Measurements from ENCODE around the gene ATXN2.
A peak's percentile ranks its signal among the peaks of the same experiment; 100 is the strongest.
"Not testable (repeated sequence)": the region's sequence is repeated elsewhere in the genome, so short reads cannot be mapped to it uniquely, and the experiment has no call there.

ATXN2 gene

GRCh38 chr12:111616177-111616623 lies 17.1 kb upstream of the ATXN2 start:
- no peak for TF ChIP-seq CTCF (IDR thresholded peaks at IDR 0.05; ENCODE audit: low read depth, low read length)
- H3K4me1 ChIP-seq, result no peaks in the 10 kb centered on the region
- no peak for DNase-seq
- H3K36me3 ChIP-seq, result no peaks in the 10 kb centered on the region
- no peak overlapping the region for H3K4me3 ChIP-seq (ENCODE audit: low read depth, low read length)
- no peaks in the 10 kb centered on the region for H3K9me3 ChIP-seq
- no peaks in the 10 kb centered on the region for H3K27me3 ChIP-seq

GRCh38 chr12:111607239-111607638 lies 8.1 kb upstream of the ATXN2 start:
- no peak for DNase-seq
- no peaks in the 10 kb centered on the region for H3K36me3 ChIP-seq
- H3K4me1 ChIP-seq, result no peaks in the 10 kb centered on the region
- TF ChIP-seq CTCF (IDR thresholded peaks at IDR 0.05; ENCODE audit: low read depth, low read length), result 0 out of 2 replicates have a peak, but pooled peaks have one; percentile 25
- H3K27me3 ChIP-seq, result no peaks in the 10 kb centered on the region
- no peak overlapping the region for H3K4me3 ChIP-seq (ENCODE audit: low read depth, low read length)
- H3K9me3 ChIP-seq, result no peaks in the 10 kb centered on the region

GRCh38 chr12:111606767-111607230 lies 7.7 kb upstream of the ATXN2 start:
- no peak for TF ChIP-seq CTCF (IDR thresholded peaks at IDR 0.05; ENCODE audit: low read depth, low read length)
- DNase-seq, result no peak
- no peaks in the 10 kb centered on the region for H3K9me3 ChIP-seq
- H3K4me3 ChIP-seq (ENCODE audit: low read depth, low read length), result no peak overlapping the region
- H3K4me1 ChIP-seq, result no peaks in the 10 kb centered on the region
- H3K27me3 ChIP-seq, result no peaks in the 10 kb centered on the region
- no peaks in the 10 kb centered on the region for H3K36me3 ChIP-seq

GRCh38 chr12:111605911-111606766 lies 7.0 kb upstream of the ATXN2 start:
- no peak for DNase-seq
- Histone ChIP-seq H3K9me3 (no peaks in the 10 kb centered on the region), H3K4me3 (ENCODE audit: low read depth, low read length) (no peak overlapping the region), H3K4me1 (no peaks in the 10 kb centered on the region), H3K36me3 (no peaks in the 10 kb centered on the region), H3K27me3 (no peaks in the 10 kb centered on the region)
- TF ChIP-seq CTCF (IDR thresholded peaks at IDR 0.05; ENCODE audit: low read depth, low read length), result no peak

- H3K27me3 ChIP-seq; DNase-seq; H3K36me3 ChIP-seq; H3K4me1 ChIP-seq; H3K4me3 ChIP-seq (ENCODE audit: low read depth, low read length); H3K9me3 ChIP-seq: not testable (repeated sequence)
Measured at GRCh38 chr12:111602857-111603256, 3.7 kb upstream of the ATXN2 start.

- DNase-seq, result no peak
- H3K9me3 ChIP-seq, result no peaks in the 10 kb centered on the region
- H3K27me3 ChIP-seq, result no peaks in the 10 kb centered on the region
- H3K4me1 ChIP-seq, result no peaks in the 10 kb centered on the region
- no peak for TF ChIP-seq CTCF (IDR thresholded peaks at IDR 0.05; ENCODE audit: low read depth, low read length)
- no peak overlapping the region for H3K4me3 ChIP-seq (ENCODE audit: low read depth, low read length)
- peaks cover 5% of the 10 kb centered on the region; the same call in 1 of the 2 replicates for H3K36me3 ChIP-seq
Measured at GRCh38 chr12:111602348-111602747, 3.2 kb upstream of the ATXN2 start.

- H3K27me3 ChIP-seq; DNase-seq; H3K36me3 ChIP-seq; H3K4me1 ChIP-seq; H3K4me3 ChIP-seq (ENCODE audit: low read depth, low read length); H3K9me3 ChIP-seq: not testable (repeated sequence)
Measured at GRCh38 chr12:111600986-111601385, 1.9 kb upstream of the ATXN2 start.

Measured in BE2C (cell line).